IPS-NIHi7 (cell line): ENCODE data around the gene SNRNP70.
"Not testable (repeated sequence)": the region's sequence is repeated elsewhere in the genome, so short reads cannot be mapped to it uniquely, and the experiment has no call there.

ENCODE experiments used
- DNase-seq: peaks from one replicate; pipeline ENCODE4 v3.0.0; 2012; ENCODE audit warnings: mixed read lengths; ENCODE audit errors: extremely low spot score

The SNRNP70 gene

DNA sequence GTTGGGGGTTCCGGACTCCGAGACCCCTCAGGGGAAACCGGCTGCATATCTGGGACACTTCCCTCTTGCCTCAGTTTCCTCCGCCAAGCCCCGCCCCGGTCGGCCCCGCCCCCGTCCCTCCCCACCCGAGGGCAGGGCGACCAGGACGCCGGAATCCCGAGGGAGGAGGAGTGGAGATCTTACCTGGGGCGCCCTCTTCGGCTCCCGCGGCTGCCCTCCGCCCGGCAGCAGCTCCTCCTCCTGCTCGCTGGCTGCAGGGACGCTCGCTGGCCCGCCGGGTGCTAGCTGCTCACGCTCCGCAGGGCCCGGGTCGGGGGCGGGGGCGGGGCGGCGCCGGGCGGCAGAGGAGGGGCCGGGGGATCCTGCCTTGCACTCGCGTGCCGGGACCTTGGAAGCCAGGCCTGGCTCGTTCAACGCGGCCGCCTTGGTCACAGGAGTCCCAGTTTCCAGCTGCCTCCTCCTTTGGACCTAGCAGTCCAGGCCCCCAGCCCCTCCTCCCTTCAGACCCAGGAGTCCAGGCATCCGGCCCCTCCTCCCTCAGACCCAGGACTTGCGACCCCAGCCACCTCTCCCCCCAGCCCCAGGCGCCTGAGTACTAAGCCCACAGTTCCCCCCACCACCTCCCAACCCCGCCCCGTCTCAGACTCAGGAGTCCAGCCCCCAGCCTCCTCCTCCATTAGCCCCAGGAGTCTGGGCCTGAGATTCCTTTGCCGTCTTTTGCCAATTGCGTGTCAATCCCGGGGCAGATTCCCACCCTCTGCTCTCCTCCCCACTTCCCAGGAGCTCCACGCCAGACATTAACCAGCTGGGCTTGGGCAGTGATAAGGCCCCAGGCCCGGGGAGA lies 20.3 kb upstream of the SNRNP70 start, which contains the start of gene NTF4:
Gene NTF4, minus strand, starts transcription at position 51 of the 844 bp plus-strand sequence. CDS start 2,821 bp downstream, outside the sequence.
- DNase-seq = peak; percentile 86

DNA sequence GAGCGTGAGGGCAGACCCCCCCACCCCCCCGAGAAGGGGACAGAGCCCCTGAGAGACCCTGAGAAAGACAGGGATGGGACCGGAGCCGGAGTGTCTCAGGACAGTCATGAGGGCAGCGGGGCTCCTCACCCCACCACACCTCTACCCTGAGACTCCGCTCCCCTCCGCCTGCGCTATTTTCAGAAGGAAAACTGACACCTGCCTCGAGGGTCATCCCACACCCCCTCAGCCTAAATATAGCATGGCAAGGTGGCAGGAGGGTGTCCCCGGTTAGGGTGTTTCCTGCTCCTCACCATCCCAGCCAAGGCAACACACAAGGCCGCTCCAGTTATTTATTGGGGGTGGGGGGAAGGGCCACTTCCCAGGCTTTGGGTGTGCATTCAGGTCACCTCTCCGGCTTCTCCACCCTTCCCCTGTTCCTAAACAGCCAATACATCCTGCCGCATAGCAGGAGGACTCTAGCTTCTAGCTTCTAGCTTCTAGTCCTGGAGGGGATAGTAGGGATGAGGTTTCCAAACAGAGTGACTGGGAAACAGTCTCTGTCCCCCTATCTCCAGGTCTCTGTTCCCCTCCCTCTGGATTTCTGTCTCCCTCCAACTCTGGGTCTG lies 19.2 kb upstream of the SNRNP70 start:
- DNase-seq = peak; percentile 16

DNA sequence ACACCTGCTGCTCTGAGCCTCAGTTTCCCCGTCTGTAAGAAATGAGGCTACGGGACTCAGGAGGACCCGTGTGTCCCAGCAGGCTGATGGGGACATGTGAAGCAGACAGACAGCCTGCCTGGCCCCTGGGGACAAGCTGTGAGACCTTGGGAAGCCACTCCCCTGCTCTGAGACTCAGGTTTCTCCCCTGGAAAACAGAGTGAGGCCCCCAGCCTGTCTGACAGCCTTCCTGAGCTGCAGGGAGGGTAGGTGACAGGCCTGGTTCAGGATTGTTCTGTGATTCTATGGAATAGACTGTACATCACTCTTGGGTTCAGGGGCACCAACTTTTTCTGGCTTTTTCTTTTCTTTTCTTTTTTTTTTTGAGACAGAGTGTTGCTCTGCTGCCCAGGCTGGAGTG lies 17.7 kb upstream of the SNRNP70 start:
- DNase-seq = no peak

DNA sequence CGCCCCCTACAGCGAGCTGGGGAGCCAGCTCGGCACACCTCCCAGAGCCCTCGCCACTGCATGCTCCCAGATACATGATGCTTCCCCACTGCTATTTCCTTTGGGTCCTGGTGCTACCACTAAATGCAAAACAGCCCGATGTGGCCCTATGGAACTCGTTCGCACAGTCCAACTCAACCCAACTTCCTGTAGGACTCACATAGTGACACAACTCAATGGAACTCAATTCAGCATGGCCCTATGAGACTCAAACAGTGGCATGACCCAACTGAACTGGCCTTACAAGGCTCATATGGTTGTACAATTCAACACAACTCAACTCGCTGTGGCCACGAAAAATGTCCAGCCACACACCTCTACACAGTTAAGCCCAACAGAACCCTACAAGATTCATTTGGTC lies 16.2 kb upstream of the SNRNP70 start:
- no peak for DNase-seq

DNA sequence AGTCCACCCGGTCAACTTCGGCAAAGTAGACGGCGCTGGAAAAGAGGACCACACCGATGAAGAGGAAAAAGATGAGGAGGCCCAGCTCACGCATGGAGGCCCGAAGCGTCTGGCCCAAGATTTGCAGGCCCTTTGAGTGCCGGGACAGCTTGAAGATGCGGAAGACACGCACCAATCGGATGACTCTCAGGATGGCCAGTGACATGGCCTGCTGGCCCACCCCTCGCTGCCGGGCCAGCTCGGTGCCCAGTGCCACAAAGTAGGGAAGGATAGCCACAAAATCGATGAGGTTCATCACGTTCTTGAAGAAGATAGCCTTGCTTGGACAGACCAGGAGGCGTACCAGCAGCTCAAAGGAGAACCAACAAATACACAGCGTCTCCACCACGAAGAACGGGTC lies 14.8 kb upstream of the SNRNP70 start:
- no peak for DNase-seq

DNA sequence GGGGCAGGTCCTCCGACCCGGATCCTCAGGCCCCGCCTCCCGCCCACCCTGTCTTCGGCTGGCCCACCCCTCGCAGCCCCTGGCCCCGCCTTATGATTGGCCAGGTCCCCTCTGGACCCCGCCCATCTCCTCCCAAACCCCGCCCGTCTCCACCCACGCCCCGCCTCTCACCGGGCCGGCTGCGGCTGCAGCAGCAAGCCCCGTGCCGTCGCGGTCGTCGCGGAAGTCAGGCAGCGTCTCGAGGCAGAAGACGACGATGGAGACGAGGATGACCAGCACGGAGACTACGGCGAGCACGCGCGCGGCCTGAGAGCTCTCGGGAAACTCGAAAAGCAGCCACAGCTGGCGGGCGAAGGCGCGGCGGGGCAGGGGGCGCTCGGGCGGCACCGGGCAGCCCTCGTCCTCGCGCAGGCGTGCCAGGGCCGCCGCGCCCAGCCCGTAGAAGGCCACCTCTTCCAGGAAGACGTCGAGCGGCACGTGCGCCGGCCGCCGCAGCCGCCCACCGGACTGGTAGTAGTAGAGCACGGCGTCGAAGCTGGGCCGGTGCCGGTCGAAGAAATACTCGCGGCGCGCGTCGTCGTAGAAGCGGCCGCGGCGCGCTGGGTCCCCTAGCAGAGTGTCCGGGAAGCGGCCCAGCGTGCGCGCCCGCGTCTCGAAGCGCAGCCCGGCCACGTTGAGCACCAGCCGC lies 13.2 kb upstream of the SNRNP70 start:
- DNase-seq = peak; percentile 88

DNA sequence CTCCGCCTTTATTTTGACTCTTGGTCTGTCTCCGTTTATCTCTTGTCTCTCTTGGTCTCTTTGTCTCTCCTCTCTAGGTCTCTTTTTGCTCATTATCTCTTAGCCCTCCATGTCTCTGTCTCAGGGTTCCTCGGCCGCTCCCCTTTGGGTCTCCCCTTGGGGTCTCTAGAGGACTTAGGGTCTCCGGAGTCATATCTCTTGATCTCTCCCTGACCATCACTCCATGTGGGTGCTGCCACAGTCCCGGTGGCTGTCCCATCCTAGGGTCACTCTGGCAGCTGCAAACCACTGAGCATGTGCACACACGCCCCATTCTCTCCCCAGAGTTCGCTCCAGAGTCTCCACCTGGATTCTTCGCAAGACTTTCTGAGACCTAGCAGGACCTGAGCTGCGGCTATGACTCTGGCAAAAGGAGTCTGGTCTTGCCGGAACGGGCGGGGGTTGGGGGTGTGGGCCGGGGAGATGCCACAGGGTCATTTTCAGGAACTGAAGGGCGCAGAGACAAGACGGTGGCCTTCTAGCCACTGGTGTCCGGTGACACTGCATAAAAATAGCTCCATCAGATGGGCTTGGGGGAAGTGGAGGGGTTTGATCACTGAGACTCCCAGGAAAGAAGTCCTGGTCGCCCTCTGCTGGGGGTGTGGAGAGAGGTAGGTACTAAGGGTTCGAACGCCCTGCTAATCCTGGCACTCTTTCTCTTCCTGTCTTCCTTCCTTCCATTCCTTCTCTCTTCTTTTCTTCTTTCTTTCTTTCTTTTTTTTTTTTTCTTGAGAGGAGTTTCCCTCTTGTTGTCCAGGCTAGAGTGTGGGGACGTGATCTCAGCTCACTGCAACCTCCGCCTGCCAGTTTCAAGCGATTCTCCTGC lies 11.5 kb upstream of the SNRNP70 start:
- peak; percentile 52 for DNase-seq

DNA sequence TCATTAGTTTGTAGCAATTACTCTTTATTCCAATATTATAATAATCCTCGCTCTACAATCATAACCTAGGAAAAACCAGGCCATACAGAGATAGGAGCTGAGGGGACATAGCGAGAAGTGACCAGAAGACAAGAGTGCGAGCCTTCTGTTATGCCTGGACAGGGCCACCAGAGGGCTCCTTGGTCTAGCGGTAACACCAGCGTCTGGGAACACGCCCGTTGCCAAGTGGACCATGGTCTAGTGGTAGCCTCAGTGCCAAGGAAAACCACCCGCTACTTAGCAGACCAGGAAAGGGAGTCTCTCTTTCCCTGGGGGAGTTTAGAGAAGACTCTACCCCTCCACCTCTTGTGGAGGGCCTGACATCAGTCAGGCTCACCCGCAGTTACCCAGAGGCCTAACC lies 10.4 kb upstream of the SNRNP70 start:
- DNase-seq = not testable (repeated sequence)

DNA sequence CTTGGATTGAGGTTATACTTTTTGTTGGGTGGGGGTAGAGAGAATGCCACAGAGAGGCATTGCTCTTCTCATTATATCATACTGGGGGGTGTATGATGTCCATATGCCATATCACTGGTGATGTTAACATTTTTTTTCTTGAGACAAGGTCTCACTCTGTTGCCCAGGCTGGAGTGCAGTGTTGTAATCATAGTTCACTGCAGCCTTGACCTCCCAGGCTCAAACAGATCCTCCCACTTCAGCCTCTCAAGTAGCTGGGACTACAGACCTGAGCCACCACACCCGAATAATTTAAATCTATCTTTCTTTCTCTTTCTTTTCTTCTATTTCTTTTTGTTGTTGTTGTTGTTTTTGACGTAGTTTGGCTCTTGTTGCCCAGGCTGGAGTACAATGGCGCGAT lies 4.9 kb upstream of the SNRNP70 start:
- no peak for DNase-seq

DNA sequence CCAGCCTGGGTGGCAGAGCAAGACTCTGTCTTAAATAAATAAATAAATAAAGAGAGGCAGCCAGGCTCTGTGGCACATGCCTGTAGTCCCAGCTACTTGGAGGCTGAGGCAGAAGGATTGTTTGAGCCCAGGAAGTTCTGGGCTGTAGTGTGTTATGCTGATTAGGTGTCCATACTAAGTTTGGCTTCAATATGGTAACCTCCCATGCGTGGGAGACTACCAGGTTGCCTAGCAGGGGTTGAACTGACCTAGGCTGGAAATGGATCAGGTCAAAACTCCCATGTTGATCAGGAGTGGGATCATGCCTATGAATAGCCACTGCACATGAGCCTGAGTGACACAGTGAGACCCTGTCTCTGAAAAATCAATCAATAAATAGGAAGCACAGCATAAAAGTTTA lies 4.0 kb upstream of the SNRNP70 start:
- no peak for DNase-seq

DNA sequence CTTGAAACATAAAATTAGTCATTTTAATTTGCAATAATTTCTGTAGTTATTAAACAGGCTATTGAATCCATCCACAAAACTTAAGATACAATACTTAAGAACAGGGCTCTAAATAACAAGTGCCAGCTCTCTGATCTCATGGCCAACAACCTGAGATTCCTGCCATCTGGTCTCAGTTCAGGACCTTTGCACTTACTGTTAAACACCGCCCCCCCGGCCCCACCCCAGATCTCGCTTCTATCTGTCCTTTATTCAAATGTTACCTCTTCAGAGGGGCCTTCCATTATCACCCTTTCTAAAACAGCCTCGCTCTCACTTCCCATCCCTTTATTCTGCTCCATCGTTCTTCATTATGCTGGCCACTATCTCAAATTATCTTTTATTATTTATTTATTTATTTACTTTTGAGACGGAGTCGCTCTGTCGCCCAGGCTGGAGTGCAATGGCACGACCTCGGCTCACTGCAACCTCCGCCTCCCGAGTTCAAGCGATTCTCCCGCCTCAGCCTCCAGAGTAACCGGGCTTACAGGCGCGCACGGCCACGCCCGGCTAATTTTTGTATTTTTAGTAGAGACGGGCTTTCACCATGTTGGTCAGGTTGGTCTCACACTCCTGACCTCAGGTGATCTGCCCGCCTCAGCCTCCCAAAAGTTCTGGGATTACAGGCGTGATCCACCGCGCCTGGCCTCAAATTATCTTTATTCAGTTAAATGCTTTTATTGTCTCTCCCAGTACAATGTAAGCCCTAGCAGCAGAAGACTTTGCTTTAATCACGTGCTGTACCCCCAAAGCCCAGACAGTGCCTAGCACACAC lies 838 bp upstream of the SNRNP70 start:
- DNase-seq = no peak

DNA sequence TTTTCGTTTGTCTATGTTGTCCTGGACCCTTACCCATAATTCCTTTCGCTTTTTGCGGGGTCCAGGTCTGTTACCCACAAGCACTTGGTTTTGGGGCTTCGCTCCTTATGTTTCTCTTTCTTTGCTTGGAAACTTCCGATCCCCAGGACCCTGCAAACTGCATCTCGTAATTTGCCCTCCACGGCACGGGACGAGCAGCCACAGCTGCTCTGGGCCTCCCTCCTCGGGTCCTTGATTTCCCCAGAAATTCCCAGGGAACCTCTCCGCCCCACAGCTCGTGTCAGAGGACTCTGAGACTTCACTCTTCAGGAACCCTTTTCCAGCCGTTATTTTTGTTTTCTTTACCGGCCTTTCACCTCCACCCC lies 599 bp downstream of the SNRNP70 start:
- peak; percentile 22 for DNase-seq

DNA sequence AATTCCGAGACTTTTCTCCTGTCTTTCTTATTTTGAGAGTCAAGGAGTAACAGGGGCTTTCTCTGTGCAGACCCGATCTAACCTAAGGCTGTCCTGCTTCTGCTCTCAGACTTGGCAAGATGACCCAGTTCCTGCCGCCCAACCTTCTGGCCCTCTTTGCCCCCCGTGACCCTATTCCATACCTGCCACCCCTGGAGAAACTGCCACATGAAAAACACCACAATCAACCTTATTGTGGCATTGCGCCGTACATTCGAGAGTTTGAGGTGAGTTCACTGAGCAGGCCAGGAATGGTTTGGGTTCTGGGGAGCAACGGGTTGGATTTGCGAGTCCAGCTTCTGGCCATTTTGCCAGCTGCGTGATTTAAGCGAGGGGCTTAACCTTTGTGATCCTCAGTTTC lies 1.0 kb downstream of the SNRNP70 start:
- no peak for DNase-seq

DNA sequence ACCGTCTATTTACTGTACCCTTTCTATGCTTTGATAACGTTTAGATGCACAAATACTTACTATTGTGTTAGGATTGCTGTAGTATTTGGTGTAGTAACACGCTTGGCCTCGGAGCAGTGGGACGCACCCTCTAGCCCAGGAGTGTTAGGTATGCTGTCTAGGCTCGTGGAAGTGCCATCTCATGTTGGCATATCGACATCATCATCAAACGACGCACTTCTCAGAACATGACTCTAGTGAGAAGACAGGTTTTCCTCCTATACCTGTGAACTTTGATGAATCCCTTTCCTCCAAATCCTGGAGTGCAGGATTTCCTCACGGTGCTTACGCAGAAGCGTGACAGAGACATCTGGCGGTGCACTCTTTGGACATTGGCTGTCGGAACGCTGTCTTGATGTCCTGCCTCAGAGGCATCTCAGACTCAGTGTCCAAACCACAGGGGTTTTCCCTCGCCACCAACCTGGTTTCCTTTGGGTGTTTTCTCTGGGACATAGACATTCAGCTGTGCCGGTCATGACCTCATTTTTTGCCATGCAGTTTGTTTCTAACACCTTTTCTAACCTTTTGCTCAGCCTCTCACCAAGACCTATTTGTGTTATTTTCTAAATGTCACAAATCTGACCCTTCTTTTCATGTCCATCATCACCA lies 6.3 kb downstream of the SNRNP70 start:
- DNase-seq = no peak

DNA sequence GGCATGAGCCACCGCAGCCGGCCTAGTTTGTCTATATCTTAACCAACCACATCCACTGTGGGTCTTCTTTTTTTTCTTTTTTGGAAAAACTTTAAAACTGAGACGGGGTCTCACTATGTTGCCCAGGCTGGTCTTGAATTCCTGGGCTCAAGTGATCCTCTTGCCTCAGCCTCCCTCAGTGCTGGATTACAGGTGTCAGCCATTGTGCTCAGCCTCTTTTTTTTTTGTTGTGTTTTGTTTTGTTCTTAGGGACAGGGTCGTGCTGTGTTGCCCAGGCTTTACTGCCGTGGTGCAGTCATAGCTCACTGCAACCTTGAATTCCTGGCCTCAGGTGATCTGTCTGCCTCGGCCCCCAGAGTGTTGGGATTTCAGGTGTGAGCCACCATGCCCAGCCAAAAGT lies 7.4 kb downstream of the SNRNP70 start:
- DNase-seq = no peak

DNA sequence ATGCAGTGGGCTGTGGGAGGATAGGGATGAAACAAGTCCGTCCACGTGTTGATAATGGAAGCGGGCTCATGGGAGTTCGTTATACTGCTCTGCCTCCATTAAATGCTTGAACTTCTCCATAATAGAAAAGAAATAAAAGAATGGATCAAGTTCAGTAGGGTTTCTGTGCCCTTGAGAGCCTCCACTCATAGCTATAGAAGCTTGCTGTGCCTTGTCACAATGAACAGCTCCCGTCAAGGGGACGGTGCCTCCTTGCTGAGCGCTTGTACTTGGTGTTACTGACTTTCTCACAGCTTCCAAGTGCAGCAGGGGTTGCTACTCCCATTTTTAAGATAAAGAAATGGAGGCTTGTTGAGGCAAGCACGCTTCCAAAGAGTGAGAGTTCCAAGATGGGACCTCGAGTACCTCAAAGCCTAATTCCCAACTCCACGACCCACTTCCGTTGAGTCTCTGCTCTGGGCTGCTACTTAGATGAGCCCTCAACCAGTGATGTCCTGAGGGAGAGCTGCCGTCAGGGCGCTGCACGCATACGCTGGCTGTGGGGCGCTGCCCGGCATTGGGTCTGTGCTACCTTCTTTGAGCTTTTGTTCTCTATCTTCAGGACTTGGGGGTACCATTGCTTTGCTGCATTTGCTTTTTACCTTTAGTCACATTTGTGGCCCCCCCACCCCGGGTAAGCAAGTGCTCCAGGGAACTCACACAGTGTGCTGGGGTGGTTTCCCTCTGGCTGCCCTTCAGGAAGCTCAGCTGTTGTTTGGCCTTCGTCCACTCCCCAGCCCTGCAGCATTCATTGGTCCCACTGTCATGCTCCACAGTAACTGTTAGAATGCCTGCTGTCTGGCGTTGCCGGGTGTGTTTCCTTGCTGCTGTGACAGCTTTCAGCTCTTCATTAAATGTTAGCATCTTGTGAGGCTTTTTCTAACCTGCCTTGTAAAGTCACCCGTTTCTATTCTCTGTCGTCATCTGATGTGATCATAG lies 9.5 kb downstream of the SNRNP70 start:
- no peak for DNase-seq

DNA sequence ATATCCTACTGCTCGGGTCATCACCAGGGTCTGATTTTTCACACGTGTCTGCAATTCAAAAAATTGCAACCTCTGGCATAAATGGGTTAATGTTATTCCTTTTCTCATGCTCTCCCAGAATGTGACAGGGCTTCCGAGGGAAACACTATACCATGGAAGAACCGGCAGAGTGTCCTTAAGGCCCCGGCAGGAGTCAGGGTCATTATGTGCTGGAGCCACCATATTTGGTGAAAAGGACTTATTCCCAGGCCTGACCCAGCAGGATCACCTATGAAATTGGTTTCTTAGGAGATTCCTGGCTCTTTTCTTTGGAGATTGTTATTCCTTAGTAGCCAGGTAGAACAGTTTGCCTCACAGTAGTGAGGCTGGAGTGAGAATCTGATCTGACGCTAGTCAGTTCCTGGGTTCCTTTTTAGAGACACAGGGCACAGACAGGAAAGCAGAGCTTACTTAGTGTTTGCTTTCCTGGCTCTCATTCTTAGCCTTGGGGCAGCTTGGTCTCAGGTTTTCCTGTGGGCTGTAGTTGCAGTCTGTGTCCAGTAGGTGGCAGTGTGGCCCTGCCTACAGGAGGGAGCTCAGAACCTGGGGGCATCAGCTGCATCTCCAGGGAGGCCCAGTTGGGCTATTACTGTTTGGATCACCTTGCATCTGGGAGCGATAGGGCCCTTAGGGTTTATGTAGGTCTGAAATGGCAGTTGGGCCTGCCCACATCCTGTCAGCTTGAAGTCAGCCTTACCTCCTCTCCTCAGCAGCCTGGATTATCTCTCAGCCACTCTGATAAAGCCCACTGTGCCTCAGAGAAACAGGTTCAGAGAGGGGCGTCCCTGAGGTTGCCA lies 12.4 kb downstream of the SNRNP70 start:
- DNase-seq = peak; percentile 87

DNA sequence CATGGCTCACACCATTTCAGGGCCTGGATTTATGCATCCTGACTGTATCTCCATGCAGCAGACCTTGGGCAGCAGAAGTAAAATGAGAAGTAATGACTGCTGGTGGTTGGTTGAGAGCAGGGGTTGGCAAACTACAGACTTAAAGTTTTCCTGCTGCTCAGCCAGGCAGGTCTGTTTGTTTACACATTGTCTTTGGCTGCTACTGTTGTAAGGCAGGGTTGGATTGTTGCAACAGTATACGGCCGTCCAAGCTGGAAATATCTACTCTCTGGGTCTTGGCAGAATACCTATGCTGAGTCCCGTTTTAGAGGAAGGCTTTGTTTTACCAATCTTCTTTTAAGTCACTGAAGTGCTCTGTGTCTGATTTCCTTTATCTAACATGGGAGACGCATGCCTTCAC lies 13.5 kb downstream of the SNRNP70 start:
- no peak for DNase-seq
